HepG2 (cell line): ENCODE measurements around the gene LY6G5B. TPM values are rescaled to one million over a fixed set of nuclear protein-coding genes. Genes with fewer than 3 reads are reported as not detected.

Source experiments
- HMG20A ChIP-seq: IDR thresholded peaks from 2 replicates; pipeline ENCODE4 v1.6.1; 2016; ENCODE audit warnings: borderline replicate concordance
- HNRNPH1 ChIP-seq: fragments of 200-400 bp; formaldehyde crosslinking; optimal IDR thresholded peaks from 2 replicates; pipeline ENCODE3; 2017; ENCODE audit warnings: mild to moderate bottlenecking, low read depth, low read length
- JUNB ChIP-seq: sonication (generic); formaldehyde crosslinking; IDR thresholded peaks from 2 replicates; pipeline ENCODE4 v1.8.0; 2022; ENCODE audit warnings: missing genetic modification reagents, mild to moderate bottlenecking, borderline replicate concordance
- LCORL ChIP-seq, 2 experiments: fragments of 450-650 bp in 1 of 2; sonication (generic) in 1 of 2; formaldehyde crosslinking in 1 of 2; IDR thresholded peaks; 2 replicates each; pipeline versions ENCODE4 v1.5.0 to v1.6.1; 2017 to 2020; ENCODE audit warnings: antibody characterized with exemption in 1 of 2, missing genetic modification reagents in 1 of 2
- NR2F1 ChIP-seq, 2 experiments: fragments of 450-650 bp in 1 of 2; formaldehyde crosslinking in 1 of 2; IDR thresholded peaks; 2 replicates each; pipeline versions ENCODE4 v1.5.0 to v1.6.1; 2016 to 2020; ENCODE audit warnings: mild to moderate bottlenecking in 1 of 2, missing compliant biosample characterization in 1 of 2, missing genetic modification reagents in 1 of 2, moderate library complexity in 1 of 2
- PCBP1 ChIP-seq: fragments of 200-400 bp; formaldehyde crosslinking; IDR thresholded peaks from 2 replicates; pipeline ENCODE4 v1.6.1; 2017; ENCODE audit warnings: mild to moderate bottlenecking, low read depth, low read length, borderline replicate concordance
- POLR2G ChIP-seq: fragments of 200-400 bp; formaldehyde crosslinking; IDR thresholded peaks from 2 replicates; pipeline ENCODE4 v1.6.1; 2018; ENCODE audit warnings: mild to moderate bottlenecking, low read depth, low read length, moderate library complexity
- TARDBP ChIP-seq: sonication (generic); formaldehyde crosslinking; IDR thresholded peaks from 2 replicates; pipeline ENCODE4 v1.8.0; 2022; ENCODE audit warnings: mild to moderate bottlenecking, missing genetic modification reagents
- ZFY ChIP-seq: sonication (generic); formaldehyde crosslinking; IDR thresholded peaks from 2 replicates; pipeline ENCODE4 v1.4.0; 2020; ENCODE audit warnings: missing genetic modification reagents
- ZNF644 ChIP-seq: IDR thresholded peaks from 2 replicates; pipeline ENCODE4 v1.6.1; 2016; ENCODE audit warnings: low read depth
- ZNF83 ChIP-seq: sonication (generic); formaldehyde crosslinking; IDR thresholded peaks from 2 replicates; pipeline ENCODE4 v1.4.0; 2020; ENCODE audit warnings: missing genetic modification reagents, mild to moderate bottlenecking, borderline replicate concordance
- ZZZ3 ChIP-seq: sonication (generic); formaldehyde crosslinking; IDR thresholded peaks from 2 replicates; pipeline ENCODE4 v1.4.0; 2020; ENCODE audit warnings: missing genetic modification reagents, mild to moderate bottlenecking, borderline replicate concordance
- polyA plus RNA-seq, 8 experiments: library from polyadenylated mRNA; depleted of rRNA in 3 of 8; stranded (reverse) in 7 of 8; unstranded in 1 of 8; fragments of >200 nt; fragmentation: Illumina TruSeq in 4 of 8; extraction: Trizol in 4 of 8; gene quantifications; 2 replicates each; pipeline versions ENCODE4 v1.2.1 to v1.2.3, GENCODE V29; 2011 to 2016; ENCODE audit warnings: low read depth in 4 of 8, missing spikeins in 1 of 8, mixed read lengths in 1 of 8; ENCODE audit not compliant: insufficient read depth in 1 of 8
- total RNA-seq, 5 experiments: library from RNA; depleted of rRNA; stranded (reverse); fragments of >200 nt; fragmentation: Illumina TruSeq; extraction: Trizol; gene quantifications; 2 replicates each; pipeline ENCODE4 v1.2.3, GENCODE V29; 2016; ENCODE audit warnings: low read depth in 1 of 5
- TF ChIP-seq, protein P1 (sequence below): sonication (generic); formaldehyde crosslinking; IDR thresholded peaks from 2 replicates; pipeline ENCODE4 v1.4.0; 2020; ENCODE audit warnings: missing genetic modification reagents, borderline replicate concordance
- TF ChIP-seq, protein P2 (sequence below): sonication (generic); formaldehyde crosslinking; IDR thresholded peaks from 2 replicates; pipeline ENCODE4 v1.4.0; 2020; ENCODE audit warnings: mild to moderate bottlenecking, missing genetic modification reagents
- TF ChIP-seq, protein P3 (sequence below): IDR thresholded peaks from 2 replicates; pipeline ENCODE4 v1.4.0; 2020; ENCODE audit warnings: mild to moderate bottlenecking, missing genetic modification reagents
- TF ChIP-seq, protein P4 (sequence below): fragments of 450-650 bp; IDR thresholded peaks from 2 replicates; pipeline ENCODE4 v1.6.1; 2016

LY6G5B gene
- total and polyA plus RNA-seq, 2 of the 13 experiments (the other 11 are each of a cell fraction or from before 2014, with no cell fraction given) = 7.8 to 15.7 TPM

DNA sequence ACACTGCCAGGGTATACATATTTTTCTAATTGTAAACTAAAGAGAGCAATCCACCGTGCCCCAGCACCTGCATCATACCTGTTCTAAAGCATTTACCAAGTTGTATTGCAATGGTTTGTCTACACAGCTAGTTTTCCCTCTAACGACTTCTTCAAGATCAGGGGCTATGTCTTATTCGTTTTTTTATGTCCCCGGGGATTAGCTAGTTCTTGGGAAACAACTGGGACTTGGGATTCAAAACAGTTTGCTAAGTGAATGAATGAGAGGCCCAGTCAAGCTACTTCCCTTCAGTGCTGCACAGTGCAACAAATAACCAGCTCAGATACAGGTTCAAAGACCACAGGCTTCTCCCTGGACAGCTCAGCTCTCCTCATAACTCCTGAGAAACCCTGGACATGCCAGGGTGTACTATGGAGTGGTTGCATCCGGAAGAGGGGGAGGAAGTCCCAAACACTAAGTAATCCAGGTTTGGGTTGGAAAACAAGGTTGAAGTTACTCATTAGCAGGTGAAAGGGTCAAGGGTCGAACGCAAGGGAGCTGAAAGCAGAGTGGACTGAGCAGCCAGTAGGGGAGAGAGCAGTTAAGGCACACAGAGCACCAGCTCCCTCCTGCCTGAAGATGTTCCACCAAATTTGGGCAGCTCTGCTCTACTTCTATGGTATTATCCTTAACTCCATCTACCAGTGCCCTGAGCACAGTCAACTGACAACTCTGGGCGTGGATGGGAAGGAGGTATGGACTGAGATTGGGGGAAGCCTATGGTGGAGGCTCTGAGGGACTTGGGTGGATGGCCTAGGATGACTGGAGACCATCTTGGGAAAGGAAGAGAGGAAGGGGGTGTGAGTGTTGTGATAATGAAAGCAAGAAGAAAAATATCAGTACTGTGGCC is 14.2 kb upstream of the LY6G5B start, which contains the start of gene APOM (continued):
- TF ChIP-seq, protein P1, sequence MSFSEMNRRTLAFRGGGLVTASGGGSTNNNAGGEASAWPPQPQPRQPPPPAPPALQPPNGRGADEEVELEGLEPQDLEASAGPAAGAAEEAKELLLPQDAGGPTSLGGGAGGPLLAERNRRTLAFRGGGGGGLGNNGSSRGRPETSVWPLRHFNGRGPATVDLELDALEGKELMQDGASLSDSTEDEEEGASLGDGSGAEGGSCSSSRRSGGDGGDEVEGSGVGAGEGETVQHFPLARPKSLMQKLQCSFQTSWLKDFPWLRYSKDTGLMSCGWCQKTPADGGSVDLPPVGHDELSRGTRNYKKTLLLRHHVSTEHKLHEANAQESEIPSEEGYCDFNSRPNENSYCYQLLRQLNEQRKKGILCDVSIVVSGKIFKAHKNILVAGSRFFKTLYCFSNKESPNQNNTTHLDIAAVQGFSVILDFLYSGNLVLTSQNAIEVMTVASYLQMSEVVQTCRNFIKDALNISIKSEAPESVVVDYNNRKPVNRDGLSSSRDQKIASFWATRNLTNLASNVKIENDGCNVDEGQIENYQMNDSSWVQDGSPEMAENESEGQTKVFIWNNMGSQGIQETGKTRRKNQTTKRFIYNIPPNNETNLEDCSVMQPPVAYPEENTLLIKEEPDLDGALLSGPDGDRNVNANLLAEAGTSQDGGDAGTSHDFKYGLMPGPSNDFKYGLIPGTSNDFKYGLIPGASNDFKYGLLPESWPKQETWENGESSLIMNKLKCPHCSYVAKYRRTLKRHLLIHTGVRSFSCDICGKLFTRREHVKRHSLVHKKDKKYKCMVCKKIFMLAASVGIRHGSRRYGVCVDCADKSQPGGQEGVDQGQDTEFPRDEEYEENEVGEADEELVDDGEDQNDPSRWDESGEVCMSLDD (CRISPR knock-in tag) = peak; percentile 66; the same call in 1 of the 2 replicates
- TF ChIP-seq ZFY (CRISPR knock-in tag) = peak; percentile 68
- peak; percentile 96 to 97 for TF ChIP-seq NR2F1 (CRISPR knock-in tag; IDR thresholded peaks at IDR 0.05)
- peak; percentile 89 for TF ChIP-seq LCORL (IDR thresholded peaks at IDR 0.05)
- TF ChIP-seq LCORL (CRISPR knock-in tag; IDR thresholded peaks at IDR 0.05) = peak; percentile 99
- TF ChIP-seq ZNF83 (CRISPR knock-in tag) = peak; percentile 78; the same call in 1 of the 2 replicates
- peak; percentile 80 for TF ChIP-seq HNRNPH1
- TF ChIP-seq POLR2G = peak; percentile 99
- TF ChIP-seq, protein P2, sequence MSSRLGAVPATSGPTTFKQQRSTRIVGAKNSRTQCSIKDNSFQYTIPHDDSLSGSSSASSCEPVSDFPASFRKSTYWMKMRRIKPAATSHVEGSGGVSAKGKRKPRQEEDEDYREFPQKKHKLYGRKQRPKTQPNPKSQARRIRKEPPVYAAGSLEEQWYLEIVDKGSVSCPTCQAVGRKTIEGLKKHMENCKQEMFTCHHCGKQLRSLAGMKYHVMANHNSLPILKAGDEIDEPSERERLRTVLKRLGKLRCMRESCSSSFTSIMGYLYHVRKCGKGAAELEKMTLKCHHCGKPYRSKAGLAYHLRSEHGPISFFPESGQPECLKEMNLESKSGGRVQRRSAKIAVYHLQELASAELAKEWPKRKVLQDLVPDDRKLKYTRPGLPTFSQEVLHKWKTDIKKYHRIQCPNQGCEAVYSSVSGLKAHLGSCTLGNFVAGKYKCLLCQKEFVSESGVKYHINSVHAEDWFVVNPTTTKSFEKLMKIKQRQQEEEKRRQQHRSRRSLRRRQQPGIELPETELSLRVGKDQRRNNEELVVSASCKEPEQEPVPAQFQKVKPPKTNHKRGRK = no peak
- TF ChIP-seq, protein P3, sequence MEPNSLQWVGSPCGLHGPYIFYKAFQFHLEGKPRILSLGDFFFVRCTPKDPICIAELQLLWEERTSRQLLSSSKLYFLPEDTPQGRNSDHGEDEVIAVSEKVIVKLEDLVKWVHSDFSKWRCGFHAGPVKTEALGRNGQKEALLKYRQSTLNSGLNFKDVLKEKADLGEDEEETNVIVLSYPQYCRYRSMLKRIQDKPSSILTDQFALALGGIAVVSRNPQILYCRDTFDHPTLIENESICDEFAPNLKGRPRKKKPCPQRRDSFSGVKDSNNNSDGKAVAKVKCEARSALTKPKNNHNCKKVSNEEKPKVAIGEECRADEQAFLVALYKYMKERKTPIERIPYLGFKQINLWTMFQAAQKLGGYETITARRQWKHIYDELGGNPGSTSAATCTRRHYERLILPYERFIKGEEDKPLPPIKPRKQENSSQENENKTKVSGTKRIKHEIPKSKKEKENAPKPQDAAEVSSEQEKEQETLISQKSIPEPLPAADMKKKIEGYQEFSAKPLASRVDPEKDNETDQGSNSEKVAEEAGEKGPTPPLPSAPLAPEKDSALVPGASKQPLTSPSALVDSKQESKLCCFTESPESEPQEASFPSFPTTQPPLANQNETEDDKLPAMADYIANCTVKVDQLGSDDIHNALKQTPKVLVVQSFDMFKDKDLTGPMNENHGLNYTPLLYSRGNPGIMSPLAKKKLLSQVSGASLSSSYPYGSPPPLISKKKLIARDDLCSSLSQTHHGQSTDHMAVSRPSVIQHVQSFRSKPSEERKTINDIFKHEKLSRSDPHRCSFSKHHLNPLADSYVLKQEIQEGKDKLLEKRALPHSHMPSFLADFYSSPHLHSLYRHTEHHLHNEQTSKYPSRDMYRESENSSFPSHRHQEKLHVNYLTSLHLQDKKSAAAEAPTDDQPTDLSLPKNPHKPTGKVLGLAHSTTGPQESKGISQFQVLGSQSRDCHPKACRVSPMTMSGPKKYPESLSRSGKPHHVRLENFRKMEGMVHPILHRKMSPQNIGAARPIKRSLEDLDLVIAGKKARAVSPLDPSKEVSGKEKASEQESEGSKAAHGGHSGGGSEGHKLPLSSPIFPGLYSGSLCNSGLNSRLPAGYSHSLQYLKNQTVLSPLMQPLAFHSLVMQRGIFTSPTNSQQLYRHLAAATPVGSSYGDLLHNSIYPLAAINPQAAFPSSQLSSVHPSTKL (CRISPR knock-in tag) = peak; percentile 95
- peak; percentile 97 for TF ChIP-seq TARDBP (CRISPR knock-in tag)
- no peak for TF ChIP-seq PCBP1
- TF ChIP-seq JUNB (CRISPR knock-in tag) = peak; percentile 84
- peak; percentile 28; the same call in 1 of the 2 replicates for TF ChIP-seq ZZZ3 (CRISPR knock-in tag)
- TF ChIP-seq HMG20A = peak; percentile 85
- TF ChIP-seq ZNF644 (CRISPR knock-in tag) = peak; percentile 47; the same call in 1 of the 2 replicates
- TF ChIP-seq, protein P4, sequence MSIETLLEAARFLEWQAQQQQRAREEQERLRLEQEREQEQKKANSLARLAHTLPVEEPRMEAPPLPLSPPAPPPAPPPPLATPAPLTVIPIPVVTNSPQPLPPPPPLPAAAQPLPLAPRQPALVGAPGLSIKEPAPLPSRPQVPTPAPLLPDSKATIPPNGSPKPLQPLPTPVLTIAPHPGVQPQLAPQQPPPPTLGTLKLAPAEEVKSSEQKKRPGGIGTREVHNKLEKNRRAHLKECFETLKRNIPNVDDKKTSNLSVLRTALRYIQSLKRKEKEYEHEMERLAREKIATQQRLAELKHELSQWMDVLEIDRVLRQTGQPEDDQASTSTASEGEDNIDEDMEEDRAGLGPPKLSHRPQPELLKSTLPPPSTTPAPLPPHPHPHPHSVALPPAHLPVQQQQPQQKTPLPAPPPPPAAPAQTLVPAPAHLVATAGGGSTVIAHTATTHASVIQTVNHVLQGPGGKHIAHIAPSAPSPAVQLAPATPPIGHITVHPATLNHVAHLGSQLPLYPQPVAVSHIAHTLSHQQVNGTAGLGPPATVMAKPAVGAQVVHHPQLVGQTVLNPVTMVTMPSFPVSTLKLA = peak; percentile 53; the same call in 1 of the 2 replicates
